Right lobe of liver (tissue), 4 donors: ENCODE measurements around the gene PDE6A.

Source experiments
- POLR2A ChIP-seq: fragments of 450-650 bp; IDR thresholded peaks from one replicate; pipeline ENCODE4 v1.6.1; 2017; ENCODE audit warnings: antibody characterized with exemption, mild to moderate bottlenecking
- TF ChIP-seq, protein P1 (sequence below), 4 donors: fragments of 200-600 bp in 3 of 4; fragments of 450-650 bp in 1 of 4; IDR thresholded peaks; one replicate each; pipeline versions ENCODE4 v1.5.1 to v1.8.0; 2016 to 2022; ENCODE audit warnings: antibody characterized with exemption in 4 of 4, mild to moderate bottlenecking in 2 of 4
- donor health status: DM: no; HTN: no; CAD: no.
- donor health status: DM: no; HTN: no; CAD: no.
- donor health status: DM: no; HTN: yes; CAD: no.

DNA sequence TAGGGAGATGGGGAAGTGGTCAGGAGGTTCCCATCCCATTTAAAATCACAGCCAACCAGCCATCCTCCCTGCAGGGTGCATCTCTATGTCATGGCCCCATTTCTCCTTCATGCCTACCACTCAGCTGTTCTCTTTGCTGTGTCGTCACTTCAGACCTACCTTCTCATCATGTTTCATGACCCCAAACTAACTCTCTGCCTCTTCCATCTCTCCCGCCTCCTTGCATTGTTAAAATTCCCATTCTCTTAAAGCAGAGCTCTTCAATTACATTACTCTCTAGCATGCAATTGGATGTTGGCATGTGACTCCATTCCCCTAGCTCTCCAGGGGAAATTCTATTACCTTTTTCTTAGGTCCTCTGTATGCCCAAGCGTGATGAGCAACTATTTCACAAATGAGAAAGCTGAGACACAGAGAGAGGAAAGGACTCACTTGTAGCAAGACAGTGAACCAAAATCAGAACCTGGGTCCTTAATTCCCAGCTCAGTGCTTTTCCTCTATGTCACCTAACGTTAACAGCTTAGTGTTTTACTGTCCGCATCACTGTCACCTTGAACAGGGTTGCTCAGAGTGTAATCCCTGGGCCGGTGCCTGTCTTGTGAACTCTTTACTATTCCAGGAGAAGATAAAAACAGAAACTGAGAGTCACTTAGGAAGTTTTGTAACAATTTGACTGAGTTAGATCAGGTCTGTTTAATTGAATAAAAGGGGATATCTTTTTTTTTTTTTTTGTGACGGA lies 28.1 kb downstream of the PDE6A start:
- TF ChIP-seq POLR2A, result no peak
- TF ChIP-seq, protein P1, sequence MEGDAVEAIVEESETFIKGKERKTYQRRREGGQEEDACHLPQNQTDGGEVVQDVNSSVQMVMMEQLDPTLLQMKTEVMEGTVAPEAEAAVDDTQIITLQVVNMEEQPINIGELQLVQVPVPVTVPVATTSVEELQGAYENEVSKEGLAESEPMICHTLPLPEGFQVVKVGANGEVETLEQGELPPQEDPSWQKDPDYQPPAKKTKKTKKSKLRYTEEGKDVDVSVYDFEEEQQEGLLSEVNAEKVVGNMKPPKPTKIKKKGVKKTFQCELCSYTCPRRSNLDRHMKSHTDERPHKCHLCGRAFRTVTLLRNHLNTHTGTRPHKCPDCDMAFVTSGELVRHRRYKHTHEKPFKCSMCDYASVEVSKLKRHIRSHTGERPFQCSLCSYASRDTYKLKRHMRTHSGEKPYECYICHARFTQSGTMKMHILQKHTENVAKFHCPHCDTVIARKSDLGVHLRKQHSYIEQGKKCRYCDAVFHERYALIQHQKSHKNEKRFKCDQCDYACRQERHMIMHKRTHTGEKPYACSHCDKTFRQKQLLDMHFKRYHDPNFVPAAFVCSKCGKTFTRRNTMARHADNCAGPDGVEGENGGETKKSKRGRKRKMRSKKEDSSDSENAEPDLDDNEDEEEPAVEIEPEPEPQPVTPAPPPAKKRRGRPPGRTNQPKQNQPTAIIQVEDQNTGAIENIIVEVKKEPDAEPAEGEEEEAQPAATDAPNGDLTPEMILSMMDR (IDR thresholded peaks at IDR 0.05), result no peak
